ENCODE results near the gene LARGE1.

GRCh38 chr22:33920197-33920540, at the start of gene LARGE1:
- no peak for TF ChIP-seq CEBPB (IDR thresholded peaks at IDR 0.05)
- TF ChIP-seq YY1 (IDR thresholded peaks at IDR 0.05; ENCODE audit: low read depth) = no peak
- no peak for TF ChIP-seq CREB1 (IDR thresholded peaks at IDR 0.05; ENCODE audit: low read depth)
